Right forelimb (tissue), 1 donor: ENCODE measurements around the gene VCL.
"Not testable (repeated sequence)": the region's sequence is repeated elsewhere in the genome, so short reads cannot be mapped to it uniquely, and the experiment has no call there.

Experiments used
- DNase-seq: peaks from one replicate; pipeline ENCODE4 v3.0.0-alpha.2; 2018

VCL gene

DNA sequence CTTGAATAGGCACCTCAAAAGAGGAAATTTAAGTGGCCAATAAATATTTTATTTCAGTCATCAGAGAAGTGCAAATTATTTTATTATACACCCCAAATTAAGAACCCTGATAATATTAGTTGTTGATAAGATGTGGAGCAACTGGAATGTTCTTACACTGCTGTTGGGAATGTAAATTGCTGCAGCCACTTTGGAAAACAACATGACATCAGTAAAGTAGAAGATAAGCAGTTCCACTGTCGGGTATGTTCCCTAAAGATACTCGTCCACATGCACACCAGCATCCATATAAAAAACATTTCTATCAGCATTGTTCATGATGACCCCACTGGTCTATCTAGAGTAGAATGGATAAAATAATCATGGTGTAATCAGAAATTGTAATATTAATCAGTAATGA is 46.5 kb downstream of the VCL start:
- no peak for DNase-seq

DNA sequence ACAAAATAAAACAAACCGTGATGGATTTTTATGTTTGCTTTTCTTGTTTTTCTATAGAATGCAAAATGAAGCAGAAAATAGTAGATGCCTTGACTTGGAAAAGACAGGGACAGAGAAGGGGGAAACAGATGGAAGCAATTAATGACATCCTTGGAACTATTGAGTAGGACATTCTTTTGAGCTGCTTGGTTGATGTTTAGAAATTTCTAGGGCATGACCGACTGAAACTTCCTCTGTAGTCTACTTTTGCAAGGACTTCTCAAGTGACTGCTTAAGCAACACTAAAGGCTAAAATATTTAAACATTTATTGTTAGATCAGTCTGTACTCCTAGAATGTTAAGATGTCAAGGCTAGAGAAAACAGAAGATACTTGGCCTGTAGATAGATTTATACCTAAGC is 49.4 kb downstream of the VCL start:
- no peak for DNase-seq

DNA sequence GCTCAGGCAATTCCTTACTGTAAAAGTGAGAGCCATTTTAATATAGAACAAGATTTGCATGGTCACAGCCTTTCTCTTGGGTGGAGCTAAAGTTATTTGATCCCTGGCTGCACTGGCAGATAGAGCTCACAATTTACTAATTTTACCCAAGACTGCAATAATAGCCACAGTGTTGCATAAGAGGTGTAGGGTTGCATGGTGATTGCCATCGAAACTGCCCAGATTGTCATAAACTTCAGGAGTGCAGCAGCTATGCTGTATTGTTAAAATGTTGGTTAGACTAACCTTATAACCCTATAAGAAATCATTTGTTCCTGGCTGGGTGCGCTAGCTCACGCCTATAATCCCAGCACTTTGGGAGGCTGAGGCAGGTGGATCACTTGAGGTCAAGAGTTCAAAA is 50.0 kb downstream of the VCL start:
- DNase-seq = no peak

DNA sequence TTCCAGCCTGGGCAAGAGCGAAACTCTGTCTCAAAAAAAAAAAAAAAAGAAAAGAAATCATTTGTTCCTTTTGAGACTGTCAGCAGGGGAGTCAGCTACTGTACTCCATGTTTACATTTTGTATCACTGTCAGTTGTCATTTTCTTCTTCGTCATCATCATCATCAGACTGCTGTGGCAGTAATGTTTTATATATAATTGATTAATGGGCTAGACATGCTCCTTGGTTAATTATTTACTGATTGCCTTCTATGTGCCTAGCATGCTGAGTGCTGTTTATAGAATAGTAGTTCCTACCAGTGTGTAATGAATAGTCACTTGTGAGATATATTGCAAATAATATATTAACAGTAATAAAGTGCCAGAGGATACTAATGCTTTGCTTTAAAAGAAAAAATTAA is 50.5 kb downstream of the VCL start:
- no peak for DNase-seq

DNA sequence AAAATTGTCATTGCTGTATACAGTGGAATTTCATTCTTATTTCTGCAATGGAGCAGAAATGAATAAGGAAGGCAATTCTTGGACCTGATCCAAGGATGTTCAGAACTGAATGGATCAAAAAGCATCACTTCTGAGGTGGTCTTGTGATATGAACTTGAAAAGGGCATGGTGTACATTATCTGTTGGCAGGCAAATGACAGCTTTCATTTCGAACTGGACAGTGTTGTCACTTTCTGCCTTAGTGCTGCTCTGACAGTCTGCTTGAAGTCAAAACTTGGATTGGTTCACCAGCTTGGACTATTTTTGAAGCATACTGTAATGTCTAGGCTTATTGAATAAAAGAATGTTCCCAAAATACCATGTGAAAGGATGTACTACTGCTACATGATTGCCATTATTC is 52.0 kb downstream of the VCL start:
- no peak for DNase-seq

DNA sequence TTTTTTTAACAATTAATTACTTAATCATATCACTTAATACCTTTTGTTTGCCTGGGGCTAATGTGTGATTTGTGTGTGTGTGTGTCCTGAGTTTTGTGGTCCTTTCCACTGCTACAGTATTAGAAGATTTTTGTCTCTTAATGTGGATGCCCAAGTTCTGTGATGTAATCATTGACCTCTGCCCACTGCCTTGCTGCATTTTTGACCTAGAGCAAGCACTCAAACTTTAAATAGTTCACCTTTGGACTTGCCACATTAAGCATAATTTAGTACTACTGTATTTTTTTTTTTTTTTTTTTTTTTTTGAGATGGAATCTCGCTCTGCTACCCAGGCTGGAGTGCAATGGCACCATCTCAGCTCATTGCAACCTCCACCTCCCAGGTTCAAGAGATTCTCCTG is 52.7 kb downstream of the VCL start:
- DNase-seq = no peak

DNA sequence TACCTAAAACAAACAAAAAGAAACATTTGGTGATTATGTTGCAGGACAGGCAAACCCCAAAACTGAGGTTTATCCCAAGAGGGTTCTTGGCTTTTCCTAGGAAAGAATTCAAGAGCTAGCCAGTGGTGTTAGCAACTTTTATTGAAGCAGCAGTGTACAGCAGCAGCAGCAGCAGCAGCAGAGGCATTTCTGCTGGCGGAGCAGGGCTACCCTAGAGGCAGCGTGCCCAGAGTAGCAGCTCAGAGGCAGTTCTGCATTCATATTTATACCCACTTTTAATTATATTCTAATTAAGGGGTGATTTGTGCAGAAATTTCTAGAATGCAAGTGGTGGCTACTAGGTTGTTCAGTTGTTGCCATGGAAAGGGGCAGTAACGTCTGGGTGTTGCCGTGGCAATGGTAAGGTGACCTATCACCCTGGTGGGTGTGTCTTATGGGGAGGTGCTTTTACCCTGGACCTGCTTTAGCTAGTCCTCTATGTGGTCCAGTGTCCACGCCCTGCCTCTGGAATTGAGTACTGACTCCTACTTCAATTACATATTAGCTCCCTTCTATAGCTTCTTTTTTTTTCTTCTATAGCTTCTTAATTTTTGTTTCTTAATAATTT is 53.9 kb downstream of the VCL start:
- no peak for DNase-seq

DNA sequence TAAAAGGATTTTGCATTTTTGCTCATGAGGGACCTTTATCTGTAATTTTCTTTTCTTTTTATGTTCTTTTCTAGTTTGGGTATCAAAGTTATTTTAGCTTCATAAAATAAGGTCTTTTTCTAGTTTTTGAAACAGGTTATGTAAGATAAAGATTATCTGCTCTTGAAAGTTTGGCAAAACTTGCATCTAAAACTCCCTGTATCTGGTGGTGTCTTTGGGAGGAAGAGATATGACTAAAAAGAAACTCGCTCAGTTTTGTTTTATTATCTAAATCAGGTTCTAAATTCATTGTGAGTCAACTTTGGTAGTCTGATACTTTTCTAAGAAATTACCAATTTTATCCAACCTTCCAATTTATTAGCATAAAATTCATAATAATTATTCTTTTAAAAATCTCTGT is 55.1 kb downstream of the VCL start:
- no peak for DNase-seq

DNA sequence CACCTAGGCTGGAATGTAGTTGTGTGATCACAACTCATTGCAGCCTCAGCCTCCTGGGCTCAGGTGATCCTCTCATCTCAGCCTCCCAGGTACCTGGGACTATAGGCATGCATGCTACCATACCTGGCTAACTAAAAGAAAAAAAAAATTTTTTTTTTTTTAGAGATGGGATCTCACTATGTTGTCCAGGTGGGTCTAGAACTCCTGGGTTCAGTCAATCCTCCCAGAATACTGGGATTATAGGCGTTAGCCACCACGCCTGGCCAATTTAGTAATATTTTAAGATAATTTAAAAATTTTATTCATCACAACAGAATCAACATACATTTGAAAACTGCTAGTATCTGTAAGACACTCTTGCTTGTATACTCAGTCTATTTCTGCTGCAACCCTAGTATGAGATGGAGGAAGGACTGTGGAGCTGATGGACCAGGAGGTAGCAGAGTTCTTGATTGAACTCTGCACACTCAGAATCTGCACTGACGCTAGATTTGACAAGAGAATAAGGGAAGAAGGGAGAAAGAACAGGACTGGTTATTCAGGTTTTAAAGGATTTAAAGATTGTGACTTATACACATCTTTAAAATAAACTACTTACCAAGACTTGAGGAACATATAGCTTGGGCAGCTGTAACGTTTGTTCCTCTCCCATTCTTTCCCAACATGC is 57.6 kb downstream of the VCL start:
- no peak for DNase-seq

DNA sequence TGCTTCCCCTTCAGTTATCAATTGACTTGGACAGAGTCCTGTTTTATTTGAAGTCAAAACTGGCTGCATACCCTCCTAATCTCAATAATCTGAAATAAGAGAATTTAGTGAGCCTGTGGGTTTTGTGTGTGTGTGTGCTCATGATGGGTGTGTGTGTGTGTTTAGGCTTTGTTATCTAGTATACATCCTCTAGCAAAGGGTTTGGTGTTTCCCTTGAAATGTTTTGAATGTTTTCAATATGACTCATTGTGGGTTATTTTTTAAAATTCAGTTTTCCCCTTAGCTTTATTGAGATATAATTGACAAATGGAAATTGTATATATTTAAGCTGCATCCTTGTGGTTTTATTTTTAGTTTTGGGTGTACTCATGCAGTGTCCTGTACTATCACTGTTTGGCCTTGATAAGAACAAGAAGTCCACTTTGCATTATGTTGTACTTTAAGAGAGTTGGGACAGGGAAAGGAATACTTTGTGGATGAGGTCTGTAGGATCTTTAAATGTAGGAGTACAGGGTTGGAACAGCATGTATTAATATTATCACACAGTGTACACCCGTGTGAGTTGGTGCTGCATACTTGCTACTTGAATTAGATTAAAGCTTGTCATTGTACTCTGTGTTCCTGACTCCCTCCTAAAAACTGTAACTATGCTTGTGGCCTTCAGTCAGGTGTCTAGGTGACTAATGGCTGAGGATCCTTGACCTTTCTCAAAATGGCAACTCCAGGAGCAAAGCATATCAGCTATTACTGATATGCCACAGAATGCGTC is 58.3 kb downstream of the VCL start:
- no peak for DNase-seq

DNA sequence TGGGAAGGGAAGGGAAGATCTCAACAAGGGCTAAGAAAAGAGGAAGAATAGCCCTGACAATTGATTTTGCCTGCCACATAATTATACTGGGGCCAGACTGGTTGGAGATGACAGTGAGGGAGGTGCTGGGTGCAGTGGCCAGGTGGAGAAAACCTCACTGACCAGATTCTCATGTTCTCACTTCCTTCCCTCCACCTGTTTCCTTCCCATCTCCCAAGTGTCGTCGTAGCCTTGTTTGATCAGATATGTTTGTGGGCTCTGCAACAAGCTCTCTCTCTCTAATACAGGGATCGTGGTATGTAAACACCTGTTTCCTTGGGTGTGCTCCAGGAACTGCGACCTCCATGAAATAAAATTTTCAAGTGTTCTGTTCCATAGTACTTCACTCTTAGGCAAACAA is 60.2 kb downstream of the VCL start:
- no peak for DNase-seq

DNA sequence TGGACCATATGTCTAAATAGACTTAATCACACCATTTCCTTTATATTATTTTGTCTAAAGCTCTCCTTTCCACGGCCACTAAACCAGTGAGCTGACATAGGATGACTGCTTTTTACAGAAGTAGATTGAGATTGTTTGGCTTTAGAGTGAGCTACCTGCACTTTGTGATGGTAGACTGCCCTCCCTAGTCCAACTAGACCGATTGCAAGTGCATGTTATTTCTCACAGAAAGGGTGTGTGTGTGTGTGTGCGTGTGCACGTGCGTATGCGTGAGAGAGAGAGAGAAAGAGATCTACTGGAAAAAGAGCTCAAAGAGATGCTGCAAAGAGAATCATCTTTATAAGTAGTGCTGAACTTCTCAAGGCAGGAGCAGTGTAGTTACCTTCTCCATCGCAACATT is 60.7 kb downstream of the VCL start:
- no peak for DNase-seq

DNA sequence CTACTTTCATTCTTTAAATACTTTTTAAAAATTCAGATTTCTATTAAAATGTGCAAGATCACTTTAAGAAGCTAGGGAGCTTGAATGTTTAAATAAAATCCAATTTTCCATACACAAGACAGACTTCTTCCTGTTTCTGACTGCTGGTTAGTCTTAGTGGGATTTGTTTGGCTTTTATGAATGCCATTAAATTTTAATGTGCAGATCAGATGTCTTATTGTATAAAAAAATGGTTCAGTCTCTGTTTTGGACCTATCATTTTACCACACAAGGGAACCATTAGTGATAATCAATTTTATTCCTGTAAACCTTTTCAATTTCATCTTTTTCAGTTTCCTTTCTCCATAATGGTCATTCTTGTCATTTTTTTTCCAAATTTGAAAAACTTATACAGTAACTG is 63.2 kb downstream of the VCL start:
- DNase-seq = no peak

DNA sequence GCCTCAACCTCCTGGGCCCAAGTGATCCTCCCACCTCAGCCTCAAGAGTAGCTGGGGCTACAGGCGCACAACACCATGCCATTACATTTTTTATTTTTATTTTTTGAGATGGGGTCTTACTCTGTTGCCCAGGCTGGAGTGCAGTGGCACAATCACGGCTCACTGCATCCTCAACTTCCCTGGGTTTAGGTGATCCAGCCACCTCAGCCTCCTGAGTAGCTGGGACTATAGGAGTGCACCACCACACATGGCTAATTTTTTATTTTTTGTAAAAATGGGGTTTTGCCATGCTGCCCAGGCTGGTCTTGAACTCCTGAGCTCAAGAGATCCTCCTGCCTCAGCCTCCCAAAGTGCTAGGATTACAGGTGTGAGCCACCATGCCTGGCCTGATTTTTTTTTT is 64.1 kb downstream of the VCL start:
- not testable (repeated sequence) for DNase-seq

DNA sequence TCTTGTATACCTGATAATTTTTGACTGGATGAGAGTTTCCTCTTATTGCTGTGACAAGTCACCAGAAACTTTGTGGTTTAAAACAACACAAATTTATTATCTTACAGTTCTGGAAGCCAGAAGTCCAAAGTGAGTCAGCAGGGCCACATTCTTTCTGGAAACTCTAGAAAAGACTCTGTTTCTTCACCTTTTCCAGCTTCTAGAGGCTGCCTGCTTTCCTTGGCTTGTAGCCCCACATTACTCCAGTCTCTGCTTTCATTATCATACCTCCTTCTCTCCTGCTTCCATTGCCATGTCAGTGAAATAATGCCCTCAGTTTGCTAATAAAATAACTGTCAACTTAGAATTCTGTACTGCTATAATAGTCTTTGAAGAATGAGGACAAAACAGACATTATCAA is 65.3 kb downstream of the VCL start:
- no peak for DNase-seq

DNA sequence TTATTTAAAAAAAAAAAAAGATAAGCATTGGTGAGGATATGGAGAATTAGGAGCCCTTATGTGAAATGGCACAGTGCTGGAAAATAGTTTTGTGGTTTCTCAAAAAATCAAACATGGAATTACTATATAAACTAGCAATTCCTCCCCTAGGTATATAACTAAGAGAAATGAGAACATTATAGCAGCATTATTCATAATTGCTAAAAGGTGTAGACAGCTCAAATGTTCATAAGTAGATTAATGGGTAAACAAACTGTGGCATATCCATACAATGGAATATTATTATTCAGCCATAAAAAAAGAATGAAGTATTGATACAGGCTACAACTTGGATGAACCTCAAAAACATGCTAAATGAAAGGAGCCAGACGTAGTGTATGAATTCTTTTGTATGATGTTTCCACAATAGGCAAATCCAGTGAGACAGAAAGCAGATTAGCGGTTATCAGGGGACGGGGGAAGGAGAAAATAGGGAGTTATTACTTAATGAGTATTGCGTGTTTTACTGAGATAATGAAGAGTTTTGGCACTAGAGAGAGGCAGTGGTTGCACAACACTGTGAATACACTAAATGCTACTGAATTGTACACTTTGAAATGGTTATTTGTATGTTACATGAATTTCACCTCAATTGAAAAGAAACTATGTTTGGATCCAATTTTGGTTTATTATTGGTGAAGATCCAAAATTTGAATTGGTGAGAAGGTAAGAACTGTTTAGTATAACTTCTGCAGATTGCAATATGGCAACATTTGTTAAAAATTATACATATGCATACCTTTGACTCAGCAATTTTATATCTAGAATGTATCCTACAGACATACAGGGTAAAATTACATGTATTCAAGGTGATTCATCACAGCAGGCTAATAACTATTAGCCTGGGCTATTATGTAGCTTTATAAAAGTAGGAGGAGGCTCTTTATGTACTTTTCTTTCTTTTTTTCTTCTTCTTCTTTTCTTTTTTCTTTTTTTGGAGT is 69.7 kb downstream of the VCL start:
- DNase-seq = no peak

DNA sequence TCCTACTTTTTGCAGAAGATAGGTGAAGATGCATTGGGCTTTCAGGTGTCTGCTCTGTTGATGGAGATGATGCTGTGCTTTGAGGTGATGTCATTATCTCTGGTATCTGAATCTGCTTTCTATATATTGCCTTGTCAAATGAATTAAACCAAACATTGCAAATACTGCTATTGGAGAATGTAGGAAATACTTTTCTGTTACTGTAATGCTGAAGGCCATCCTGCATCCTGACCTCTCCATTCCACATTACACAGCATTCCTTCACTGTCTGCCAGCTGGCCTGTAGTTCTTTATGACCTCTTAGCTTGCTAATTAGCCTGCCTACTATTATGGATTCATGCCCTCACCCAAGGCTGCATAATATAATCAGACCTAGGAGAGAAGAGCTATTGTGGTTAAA is 73.2 kb downstream of the VCL start:
- DNase-seq = no peak

DNA sequence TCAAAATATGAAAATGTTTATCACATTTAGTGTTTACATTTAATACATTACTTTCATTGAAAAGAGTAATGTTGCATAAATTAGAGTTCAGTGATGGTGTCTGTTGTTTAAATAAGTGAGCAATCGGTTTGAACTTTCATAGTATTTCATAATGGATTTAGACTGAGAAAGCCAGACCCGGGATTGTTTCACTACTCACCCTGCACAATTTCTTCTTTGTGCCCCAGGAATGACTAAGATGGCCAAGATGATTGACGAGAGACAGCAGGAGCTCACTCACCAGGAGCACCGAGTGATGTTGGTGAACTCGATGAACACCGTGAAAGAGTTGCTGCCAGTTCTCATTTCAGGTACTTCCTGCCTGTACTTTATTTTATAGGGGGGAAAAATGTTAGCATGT is 74.6 kb downstream of the VCL start:
- no peak for DNase-seq

DNA sequence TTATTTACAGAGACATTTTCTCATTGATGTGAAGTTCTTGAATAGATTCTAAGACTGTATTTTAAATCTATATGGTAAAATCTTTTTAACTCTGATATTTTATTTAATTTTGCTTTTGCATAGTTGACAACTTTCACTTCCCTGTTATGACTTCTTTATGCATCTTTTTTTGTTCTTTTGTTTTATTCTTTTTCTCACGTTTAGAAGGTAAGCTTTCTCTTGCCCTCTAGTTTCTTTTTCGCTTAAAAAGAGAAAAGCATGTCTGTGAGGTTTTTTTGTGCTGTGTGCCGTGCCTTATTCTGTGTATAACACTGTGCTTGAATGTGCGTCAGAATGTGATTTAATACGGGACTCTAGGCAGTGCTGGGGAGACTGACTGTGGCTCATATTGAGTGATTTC is 78.0 kb downstream of the VCL start:
- DNase-seq = no peak

DNA sequence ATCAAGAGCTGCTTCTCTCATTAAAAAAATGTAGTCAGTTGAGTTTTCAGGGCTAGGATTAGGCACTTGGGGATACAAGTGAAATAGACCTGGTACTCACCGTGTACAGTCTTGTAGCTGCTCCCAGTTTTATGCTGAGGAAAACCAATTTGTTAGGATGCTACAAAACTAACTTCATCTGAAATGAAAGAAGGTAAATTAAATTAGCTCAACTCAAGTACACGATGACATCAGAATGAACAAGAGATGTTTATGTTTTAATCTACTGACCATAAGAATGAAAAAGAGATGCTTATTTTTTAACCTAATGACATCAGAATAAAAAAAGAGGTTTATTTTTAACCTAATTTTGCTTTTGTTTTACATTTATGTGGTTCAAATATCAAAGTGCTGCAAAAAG is 79.0 kb downstream of the VCL start:
- DNase-seq = no peak

DNA sequence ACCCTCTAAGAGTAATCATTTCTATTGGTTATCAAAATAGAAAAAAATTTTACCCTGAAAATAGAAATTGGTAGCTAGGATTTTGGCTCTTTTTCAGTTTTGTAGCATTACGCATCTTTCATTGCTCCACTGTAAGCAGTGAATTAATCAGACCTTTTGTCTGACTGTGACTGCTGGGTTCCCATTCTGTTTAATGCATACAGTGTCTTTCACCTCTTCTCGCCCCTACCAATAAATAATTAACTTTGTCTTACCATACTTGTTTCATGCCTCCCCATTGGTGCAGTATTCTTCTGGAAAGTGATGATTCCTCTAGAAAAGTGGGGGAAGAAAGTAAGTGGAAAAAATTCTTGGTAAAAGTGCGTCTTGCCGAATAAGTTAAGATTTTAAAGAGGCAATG is 79.5 kb downstream of the VCL start:
- no peak for DNase-seq

DNA sequence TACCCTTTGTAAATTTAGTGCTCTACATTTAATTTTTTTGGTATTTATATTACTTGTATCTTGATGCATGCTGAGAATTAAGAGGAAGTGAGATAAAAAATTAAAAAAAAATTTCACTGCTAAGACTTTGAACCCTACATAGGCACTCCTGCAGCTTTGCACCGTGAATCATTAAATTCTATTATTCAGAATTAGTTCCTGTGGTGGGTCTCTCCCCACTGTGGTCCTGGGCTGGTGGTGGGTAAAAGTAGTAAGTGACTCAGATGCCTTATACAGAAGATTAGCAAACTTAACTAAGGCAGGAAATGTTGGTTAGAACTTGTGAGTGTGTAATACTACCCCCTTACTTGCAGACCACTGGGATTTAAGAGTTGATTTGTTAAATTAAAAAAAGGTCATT is 80.1 kb downstream of the VCL start:
- no peak for DNase-seq
